HepG2 (cell line): ENCODE measurements around the gene TRIM28. TPM values are rescaled to one million over a fixed set of nuclear protein-coding genes. Genes with fewer than 3 reads are reported as not detected.
A peak's percentile ranks its signal among the peaks of the same experiment; 100 is the strongest.

Experiments
- AGO2 ChIP-seq: fragments of 200-400 bp; formaldehyde crosslinking; optimal IDR thresholded peaks from 2 replicates; pipeline ENCODE3; 2017; ENCODE audit warnings: mild to moderate bottlenecking, low read depth, low read length, moderate library complexity
- CBX5 ChIP-seq: sonication (generic); formaldehyde crosslinking; IDR thresholded peaks from 2 replicates; pipeline ENCODE4 v1.4.0; 2020; ENCODE audit warnings: missing genetic modification reagents, borderline replicate concordance
- ELF1 ChIP-seq: sonication (generic); formaldehyde crosslinking; IDR thresholded peaks from 2 replicates; pipeline ENCODE4 v1.4.0; 2020; ENCODE audit warnings: missing genetic modification reagents
- KDM5A ChIP-seq: fragments of 200-600 bp; sonication (generic); IDR thresholded peaks from 2 replicates; pipeline ENCODE4 v1.7.0; 2018; ENCODE audit warnings: antibody characterized with exemption, mild to moderate bottlenecking, low read length, borderline replicate concordance
- RFXANK ChIP-seq: IDR thresholded peaks from 2 replicates; pipeline ENCODE4 v1.6.1; 2016
- ZNF407 ChIP-seq: sonication (generic); formaldehyde crosslinking; IDR thresholded peaks from one replicate; pipeline ENCODE4 v1.5.1; 2020; ENCODE audit warnings: mild to moderate bottlenecking, missing genetic modification reagents; ENCODE audit errors: not compliant biosample characterization
- ZNF558 ChIP-seq: sonication (generic); formaldehyde crosslinking; IDR thresholded peaks from 2 replicates; pipeline ENCODE4 v1.9.0; 2022; ENCODE audit warnings: mild to moderate bottlenecking, missing genetic modification reagents, borderline replicate concordance
- ZNF614 ChIP-seq: IDR thresholded peaks from 2 replicates; pipeline ENCODE4 v1.6.1; 2018; ENCODE audit warnings: missing biosample characterization, missing genetic modification reagents, inconsistent platforms, borderline replicate concordance
- ZNF672 ChIP-seq: sonication (generic); formaldehyde crosslinking; IDR thresholded peaks from 2 replicates; pipeline ENCODE4 v1.8.1; 2022; ENCODE audit warnings: missing genetic modification reagents
- polyA plus RNA-seq, 8 experiments: library from polyadenylated mRNA; depleted of rRNA in 3 of 8; stranded (reverse) in 7 of 8; unstranded in 1 of 8; fragments of >200 nt; fragmentation: Illumina TruSeq in 4 of 8; extraction: Trizol in 4 of 8; gene quantifications; 2 replicates each; pipeline versions ENCODE4 v1.2.1 to v1.2.3, GENCODE V29; 2011 to 2016; ENCODE audit warnings: low read depth in 4 of 8, missing spikeins in 1 of 8, mixed read lengths in 1 of 8; ENCODE audit not compliant: insufficient read depth in 1 of 8
- total RNA-seq, 5 experiments: library from RNA; depleted of rRNA; stranded (reverse); fragments of >200 nt; fragmentation: Illumina TruSeq; extraction: Trizol; gene quantifications; 2 replicates each; pipeline ENCODE4 v1.2.3, GENCODE V29; 2016; ENCODE audit warnings: low read depth in 1 of 5
- TF ChIP-seq, protein P1 (sequence below): sonication (generic); formaldehyde crosslinking; IDR thresholded peaks from 2 replicates; pipeline ENCODE4 v1.8.0; 2022; ENCODE audit warnings: missing genetic modification reagents, mild to moderate bottlenecking, borderline replicate concordance
- TF ChIP-seq, protein P2 (sequence below): sonication (generic); formaldehyde crosslinking; IDR thresholded peaks from 2 replicates; pipeline ENCODE4 v1.4.0; 2020; ENCODE audit warnings: missing genetic modification reagents, borderline replicate concordance

Gene TRIM28
- total and polyA plus RNA-seq, 2 of the 13 experiments (the other 11 are each of a cell fraction or from before 2014, with no cell fraction given) = 361 to 439 TPM

DNA sequence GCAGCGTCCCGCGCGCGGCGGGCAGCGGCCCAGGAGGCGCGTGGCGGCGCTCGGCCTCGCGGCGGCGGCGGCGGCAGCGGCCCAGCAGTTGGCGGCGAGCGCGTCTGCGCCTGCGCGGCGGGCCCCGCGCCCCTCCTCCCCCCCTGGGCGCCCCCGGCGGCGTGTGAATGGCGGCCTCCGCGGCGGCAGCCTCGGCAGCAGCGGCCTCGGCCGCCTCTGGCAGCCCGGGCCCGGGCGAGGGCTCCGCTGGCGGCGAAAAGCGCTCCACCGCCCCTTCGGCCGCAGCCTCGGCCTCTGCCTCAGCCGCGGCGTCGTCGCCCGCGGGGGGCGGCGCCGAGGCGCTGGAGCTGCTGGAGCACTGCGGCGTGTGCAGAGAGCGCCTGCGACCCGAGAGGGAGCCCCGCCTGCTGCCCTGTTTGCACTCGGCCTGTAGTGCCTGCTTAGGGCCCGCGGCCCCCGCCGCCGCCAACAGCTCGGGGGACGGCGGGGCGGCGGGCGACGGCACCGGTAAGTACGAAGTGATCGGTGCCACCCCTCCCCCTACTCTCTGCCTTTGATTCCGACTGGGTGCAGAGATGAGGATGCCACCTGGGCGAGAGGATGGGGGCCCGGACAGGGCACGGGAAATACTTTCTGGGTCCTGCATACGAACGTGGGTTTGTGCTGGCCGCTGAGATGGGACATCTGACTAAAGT is 874 bp downstream of the TRIM28 start (continued):
- TF ChIP-seq ZNF614 (no peak), KDM5A (0 out of 2 replicates have a peak, but pooled peaks have one; percentile 18), ZNF672 (0 out of 2 replicates have a peak, but pooled peaks have one; percentile 79), AGO2 (peak; percentile 95), ELF1 (CRISPR knock-in tag) (no peak), RFXANK (CRISPR knock-in tag) (no peak), CBX5 (no peak), ZNF407 (CRISPR knock-in tag) (no peak), ZNF558 (CRISPR knock-in tag) (no peak)
- TF ChIP-seq, protein P1, sequence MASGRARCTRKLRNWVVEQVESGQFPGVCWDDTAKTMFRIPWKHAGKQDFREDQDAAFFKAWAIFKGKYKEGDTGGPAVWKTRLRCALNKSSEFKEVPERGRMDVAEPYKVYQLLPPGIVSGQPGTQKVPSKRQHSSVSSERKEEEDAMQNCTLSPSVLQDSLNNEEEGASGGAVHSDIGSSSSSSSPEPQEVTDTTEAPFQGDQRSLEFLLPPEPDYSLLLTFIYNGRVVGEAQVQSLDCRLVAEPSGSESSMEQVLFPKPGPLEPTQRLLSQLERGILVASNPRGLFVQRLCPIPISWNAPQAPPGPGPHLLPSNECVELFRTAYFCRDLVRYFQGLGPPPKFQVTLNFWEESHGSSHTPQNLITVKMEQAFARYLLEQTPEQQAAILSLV (CRISPR knock-in tag) = no peak
- TF ChIP-seq, protein P2, sequence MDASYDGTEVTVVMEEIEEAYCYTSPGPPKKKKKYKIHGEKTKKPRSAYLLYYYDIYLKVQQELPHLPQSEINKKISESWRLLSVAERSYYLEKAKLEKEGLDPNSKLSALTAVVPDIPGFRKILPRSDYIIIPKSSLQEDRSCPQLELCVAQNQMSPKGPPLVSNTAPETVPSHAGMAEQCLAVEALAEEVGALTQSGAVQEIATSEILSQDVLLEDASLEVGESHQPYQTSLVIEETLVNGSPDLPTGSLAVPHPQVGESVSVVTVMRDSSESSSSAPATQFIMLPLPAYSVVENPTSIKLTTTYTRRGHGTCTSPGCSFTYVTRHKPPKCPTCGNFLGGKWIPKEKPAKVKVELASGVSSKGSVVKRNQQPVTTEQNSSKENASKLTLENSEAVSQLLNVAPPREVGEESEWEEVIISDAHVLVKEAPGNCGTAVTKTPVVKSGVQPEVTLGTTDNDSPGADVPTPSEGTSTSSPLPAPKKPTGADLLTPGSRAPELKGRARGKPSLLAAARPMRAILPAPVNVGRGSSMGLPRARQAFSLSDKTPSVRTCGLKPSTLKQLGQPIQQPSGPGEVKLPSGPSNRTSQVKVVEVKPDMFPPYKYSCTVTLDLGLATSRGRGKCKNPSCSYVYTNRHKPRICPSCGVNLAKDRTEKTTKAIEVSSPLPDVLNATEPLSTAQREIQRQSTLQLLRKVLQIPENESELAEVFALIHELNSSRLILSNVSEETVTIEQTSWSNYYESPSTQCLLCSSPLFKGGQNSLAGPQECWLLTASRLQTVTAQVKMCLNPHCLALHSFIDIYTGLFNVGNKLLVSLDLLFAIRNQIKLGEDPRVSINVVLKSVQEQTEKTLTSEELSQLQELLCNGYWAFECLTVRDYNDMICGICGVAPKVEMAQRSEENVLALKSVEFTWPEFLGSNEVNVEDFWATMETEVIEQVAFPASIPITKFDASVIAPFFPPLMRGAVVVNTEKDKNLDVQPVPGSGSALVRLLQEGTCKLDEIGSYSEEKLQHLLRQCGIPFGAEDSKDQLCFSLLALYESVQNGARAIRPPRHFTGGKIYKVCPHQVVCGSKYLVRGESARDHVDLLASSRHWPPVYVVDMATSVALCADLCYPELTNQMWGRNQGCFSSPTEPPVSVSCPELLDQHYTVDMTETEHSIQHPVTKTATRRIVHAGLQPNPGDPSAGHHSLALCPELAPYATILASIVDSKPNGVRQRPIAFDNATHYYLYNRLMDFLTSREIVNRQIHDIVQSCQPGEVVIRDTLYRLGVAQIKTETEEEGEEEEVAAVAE (CRISPR knock-in tag) = no peak
